Keratinocyte (primary cell): ENCODE data around the gene ADSL.

Experiments used
- CTCF ChIP-seq, 3 experiments: IDR thresholded peaks in 1 of 3; conservative IDR thresholded peaks in 1 of 3; optimal IDR thresholded peaks in 1 of 3; 2 replicates in 2 of 3; 3 replicates in 1 of 3; pipeline versions ENCODE3 to v1.5.1; 2011; ENCODE audit warnings: low read length in 3 of 3, mild to moderate bottlenecking in 3 of 3, moderate library complexity in 2 of 3, control low read depth in 1 of 3, inconsistent platforms in 1 of 3; ENCODE audit not compliant: insufficient read depth in 2 of 3; ENCODE audit errors: extremely low read depth in 1 of 3
- EZH2 ChIP-seq: IDR thresholded peaks from one replicate; pipeline ENCODE4 v1.6.1; 2012; ENCODE audit warnings: inconsistent platforms, mild to moderate bottlenecking, low read length, moderate library complexity

DNA sequence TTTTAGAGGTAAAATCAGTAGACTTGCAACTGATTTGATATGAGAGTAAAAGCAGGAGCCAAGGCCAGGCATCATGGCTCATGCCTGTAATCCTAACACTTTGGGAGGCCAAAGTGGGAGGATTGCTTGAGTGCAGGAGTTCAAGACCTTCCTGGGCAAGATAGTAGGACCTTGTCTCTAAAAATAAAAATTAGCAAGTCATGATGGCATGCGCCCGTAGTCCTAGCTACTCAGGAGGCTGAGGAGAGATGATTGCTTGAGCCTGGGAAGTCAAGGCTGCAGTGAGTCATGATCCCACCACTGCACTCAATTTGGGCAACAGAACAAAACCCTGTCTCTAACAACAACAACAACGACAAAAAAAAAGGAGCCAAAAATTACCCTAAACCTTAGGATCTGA is 37.6 kb downstream of the ADSL start:
- TF ChIP-seq EZH2 (no peak), CTCF (optimal IDR thresholded peaks at IDR 0.05 in 1 of 3, IDR thresholded peaks at IDR 0.05 in 1 of 3, conservative IDR thresholded peaks at IDR 0.05 in 1 of 3; ENCODE audit: extremely low read depth in 1 of 3, insufficient read depth in 2 of 3, low read length in 3 of 3) (no peak)
